Neural crest cell (in vitro differentiated cells): ENCODE data around the gene DNAI4. TPM values are rescaled to one million over a fixed set of nuclear protein-coding genes. Genes with fewer than 3 reads are reported as not detected.
"Not testable (repeated sequence)": the region's sequence is repeated elsewhere in the genome, so short reads cannot be mapped to it uniquely, and the experiment has no call there.

Experiments
- DNase-seq: peaks from one replicate; pipeline ENCODE4 v3.0.0; 2021; ENCODE audit warnings: low read depth, mixed read lengths, low spot score
- H3K27ac Mint-ChIP-seq: one replicate; pipeline ENCODE4 v1.8.0; 2021; ENCODE audit warnings: mild to moderate bottlenecking, mixed read lengths; ENCODE audit not compliant: unreplicated experiment
- H3K27me3 Mint-ChIP-seq: 2 replicates; pipeline ENCODE4 v1.8.0; 2021; ENCODE audit warnings: low read depth, mild to moderate bottlenecking, mixed read lengths
- H3K36me3 Mint-ChIP-seq: 2 replicates; pipeline ENCODE4 v1.8.0; 2021; ENCODE audit warnings: low read depth, mild to moderate bottlenecking, mixed read lengths
- H3K4me1 Mint-ChIP-seq: 2 replicates; pipeline ENCODE4 v1.8.0; 2021; ENCODE audit warnings: mixed read lengths
- H3K4me3 Mint-ChIP-seq: one replicate; pipeline ENCODE4 v1.8.0; 2021; ENCODE audit warnings: mild to moderate bottlenecking, mixed read lengths
- H3K9me3 Mint-ChIP-seq: 2 replicates; pipeline ENCODE4 v1.8.0; 2021; ENCODE audit warnings: mixed read lengths
- total RNA-seq: library from RNA; stranded (reverse); gene quantifications from 2 replicates; pipeline ENCODE4 v1.2.1, GENCODE V29; 2021
- TF ChIP-seq, protein P1 (sequence below): fragments of 200-600 bp; sonication (generic); conservative IDR thresholded peaks from 2 replicates; pipeline ENCODE4 v1.5.0; 2021; ENCODE audit warnings: antibody characterized with exemption, mild to moderate bottlenecking

Gene DNAI4
- total RNA-seq, 1 donor from 2014 or later, result 8.0 TPM

DNA sequence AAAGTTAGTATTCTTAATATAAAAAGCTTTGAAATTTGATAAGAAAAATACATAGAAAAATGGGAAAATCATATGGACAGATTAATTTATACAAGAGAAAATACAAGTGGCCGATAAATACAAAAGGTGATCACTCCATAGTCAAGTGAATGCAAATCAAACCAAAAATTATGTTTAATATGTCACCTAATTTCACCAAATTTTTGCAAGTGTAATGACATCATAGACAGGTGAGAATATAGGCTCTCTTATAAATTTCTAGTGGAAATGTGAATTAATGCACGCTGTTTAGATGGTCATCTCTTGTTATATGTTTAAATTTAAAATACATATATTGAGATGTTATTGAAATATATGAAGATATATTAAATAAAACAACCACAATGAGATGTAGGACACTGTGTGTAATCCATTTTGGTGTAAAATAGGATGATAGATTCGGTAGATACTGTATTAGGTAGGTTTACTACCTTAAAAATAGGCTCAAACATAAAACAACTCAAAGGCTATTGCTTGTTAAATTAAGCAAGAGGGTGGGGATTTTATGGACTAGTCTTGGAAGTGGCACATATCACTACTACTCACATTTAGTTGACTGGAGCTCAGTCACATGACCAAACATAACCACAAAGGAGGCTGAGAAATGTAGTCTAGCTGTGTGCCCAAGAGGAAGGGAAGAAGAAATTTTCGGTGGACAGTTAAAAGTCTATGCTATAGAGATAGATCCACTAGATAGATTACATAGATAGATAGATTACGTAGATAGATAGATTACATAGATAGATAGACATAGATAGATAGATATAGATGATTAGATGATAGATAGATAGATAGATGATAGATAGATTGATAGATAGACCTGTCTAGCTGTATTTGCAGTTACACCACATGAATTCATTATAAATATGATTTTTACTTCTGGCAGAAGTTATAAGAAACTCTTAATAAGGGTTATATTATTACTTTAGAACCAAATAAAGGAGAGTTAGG is 132.7 kb downstream of the DNAI4 start:
- H3K9me3 Mint-ChIP-seq, result no peaks in the 10 kb centered on the region
- TF ChIP-seq, protein P1, sequence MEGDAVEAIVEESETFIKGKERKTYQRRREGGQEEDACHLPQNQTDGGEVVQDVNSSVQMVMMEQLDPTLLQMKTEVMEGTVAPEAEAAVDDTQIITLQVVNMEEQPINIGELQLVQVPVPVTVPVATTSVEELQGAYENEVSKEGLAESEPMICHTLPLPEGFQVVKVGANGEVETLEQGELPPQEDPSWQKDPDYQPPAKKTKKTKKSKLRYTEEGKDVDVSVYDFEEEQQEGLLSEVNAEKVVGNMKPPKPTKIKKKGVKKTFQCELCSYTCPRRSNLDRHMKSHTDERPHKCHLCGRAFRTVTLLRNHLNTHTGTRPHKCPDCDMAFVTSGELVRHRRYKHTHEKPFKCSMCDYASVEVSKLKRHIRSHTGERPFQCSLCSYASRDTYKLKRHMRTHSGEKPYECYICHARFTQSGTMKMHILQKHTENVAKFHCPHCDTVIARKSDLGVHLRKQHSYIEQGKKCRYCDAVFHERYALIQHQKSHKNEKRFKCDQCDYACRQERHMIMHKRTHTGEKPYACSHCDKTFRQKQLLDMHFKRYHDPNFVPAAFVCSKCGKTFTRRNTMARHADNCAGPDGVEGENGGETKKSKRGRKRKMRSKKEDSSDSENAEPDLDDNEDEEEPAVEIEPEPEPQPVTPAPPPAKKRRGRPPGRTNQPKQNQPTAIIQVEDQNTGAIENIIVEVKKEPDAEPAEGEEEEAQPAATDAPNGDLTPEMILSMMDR, result no peak
- H3K36me3 Mint-ChIP-seq, result no peaks in the 10 kb centered on the region

DNA sequence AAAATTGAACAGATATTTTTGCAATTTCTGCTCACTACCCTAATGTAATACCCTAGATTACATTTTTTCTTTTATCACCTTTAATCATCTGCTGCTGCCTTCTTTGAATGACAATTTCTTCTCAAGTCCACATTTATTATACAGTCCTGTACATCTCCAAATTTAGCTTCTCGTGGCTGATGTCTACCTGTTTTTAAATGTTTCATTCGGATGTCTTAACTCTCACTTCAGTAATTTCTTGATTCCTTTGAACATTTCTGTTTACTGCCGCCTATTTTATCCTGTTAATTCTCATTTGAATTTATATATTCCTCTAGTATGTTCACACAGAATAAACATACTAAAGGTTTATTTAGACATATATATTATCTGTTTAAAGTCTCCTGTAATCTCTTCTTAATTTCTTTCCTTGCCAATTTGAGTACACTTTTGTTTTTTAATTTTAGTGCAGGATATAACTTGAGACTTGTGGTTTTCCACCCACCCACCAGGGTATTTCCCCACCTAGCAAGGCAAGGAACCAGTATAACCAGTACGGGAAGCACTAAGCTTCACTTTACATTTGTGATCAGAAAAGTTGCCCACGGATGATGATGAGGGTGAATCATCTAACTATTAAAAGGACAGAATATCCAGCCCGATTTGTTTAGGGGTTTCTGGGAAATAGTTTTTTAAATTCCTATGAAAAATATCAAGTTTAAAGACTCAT is 136.3 kb downstream of the DNAI4 start:
- H3K4me1 Mint-ChIP-seq, result no peaks in the 10 kb centered on the region
- no peak overlapping the region for H3K27ac Mint-ChIP-seq
- peaks cover 2% of the 10 kb centered on the region for H3K9me3 Mint-ChIP-seq
- H3K4me3 Mint-ChIP-seq, result no peak overlapping the region
- DNase-seq, result no peak
- H3K36me3 Mint-ChIP-seq, result no peaks in the 10 kb centered on the region
- TF ChIP-seq, protein P1, result no peak
- H3K27me3 Mint-ChIP-seq, result no peaks in the 10 kb centered on the region

More for the DNA sequence above, 132.7 kb downstream of the DNAI4 start:
- Mint-ChIP-seq H3K27ac (no peak overlapping the region), H3K4me3 (no peak overlapping the region), H3K4me1 (no peaks in the 10 kb centered on the region), H3K27me3 (no peaks in the 10 kb centered on the region)
- DNase-seq, result no peak

DNA sequence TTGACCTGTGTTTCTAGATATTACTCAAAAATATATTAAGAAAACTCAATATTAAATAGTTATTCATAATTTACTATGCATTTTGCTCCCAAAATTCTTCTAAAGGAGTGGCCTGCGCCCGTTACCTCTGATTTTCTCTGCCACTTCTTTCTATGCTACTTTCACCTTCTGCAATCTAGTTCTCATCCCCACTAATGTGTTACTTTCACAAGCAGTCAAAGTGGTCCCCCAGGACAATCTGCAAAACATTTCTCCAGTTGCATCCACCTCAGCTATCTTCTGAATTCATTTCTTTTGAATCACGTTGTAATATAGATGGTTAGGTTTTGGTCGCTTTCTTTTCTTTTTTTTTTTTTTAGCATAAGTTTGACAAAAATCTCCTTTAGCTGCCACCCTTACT is 137.0 kb downstream of the DNAI4 start:
- Mint-ChIP-seq H3K27ac (no peak overlapping the region), H3K27me3 (no peaks in the 10 kb centered on the region), H3K4me1 (no peaks in the 10 kb centered on the region), H3K4me3 (no peak overlapping the region), H3K36me3 (no peaks in the 10 kb centered on the region), H3K9me3 (peaks cover 2% of the 10 kb centered on the region)
- DNase-seq, result no peak
- TF ChIP-seq, protein P1, result no peak

DNA sequence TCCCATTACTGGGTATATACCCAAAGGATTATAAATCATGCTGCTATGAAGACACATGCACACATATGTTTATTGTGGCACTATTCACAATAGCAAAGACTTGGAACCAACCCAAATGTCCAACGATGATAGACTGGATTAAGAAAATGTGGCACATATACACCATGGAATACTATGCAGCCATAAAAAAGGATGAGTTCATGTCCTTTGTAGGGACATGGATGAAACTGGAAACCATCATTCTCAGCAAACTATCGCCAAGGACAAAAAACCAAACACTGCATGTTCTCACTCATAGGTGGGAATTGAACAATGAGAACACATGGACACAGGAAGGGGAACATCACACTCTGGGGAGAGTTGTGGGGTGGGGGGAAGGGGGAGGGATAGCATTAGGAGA is 138.9 kb downstream of the DNAI4 start:
- not testable (repeated sequence) for H3K36me3 Mint-ChIP-seq, H3K27me3 Mint-ChIP-seq, H3K4me1 Mint-ChIP-seq, H3K4me3 Mint-ChIP-seq, DNase-seq, H3K27ac Mint-ChIP-seq, H3K9me3 Mint-ChIP-seq

DNA sequence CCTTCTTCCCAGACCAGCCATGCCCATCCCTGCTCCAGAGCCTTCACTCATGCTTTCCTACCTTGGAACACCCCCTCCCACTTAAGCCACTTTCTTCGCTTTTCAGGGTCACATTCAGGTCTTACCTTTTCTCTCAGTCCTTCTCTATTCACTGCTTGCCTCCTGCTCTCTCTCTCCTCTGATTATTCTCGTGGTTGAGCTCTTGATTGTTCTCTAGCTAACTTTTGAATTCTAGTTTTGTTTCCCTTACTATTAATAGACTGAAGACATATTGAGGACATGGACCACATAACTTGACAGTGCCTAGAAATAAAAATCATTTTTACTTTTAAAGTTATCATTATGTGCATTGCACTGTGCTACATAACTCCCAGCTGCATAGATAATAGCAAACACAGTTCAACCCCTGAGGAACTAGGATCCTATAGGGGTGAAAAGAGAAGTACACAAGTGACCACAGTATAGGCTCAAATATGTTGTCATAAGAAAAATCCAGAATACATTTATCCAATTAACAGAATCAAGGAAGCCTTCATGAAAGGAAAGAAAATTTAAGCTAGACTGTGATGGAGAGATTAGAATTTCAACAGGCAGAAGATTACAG is 145.1 kb downstream of the DNAI4 start:
- no peak overlapping the region for H3K27ac Mint-ChIP-seq
- H3K27me3 Mint-ChIP-seq, result no peaks in the 10 kb centered on the region
- H3K36me3 Mint-ChIP-seq, result peaks cover 4% of the 10 kb centered on the region
- TF ChIP-seq, protein P1, result no peak
- no peak overlapping the region for H3K4me3 Mint-ChIP-seq
- H3K4me1 Mint-ChIP-seq, result no peaks in the 10 kb centered on the region
- H3K9me3 Mint-ChIP-seq, result peaks cover 6% of the 10 kb centered on the region
- no peak for DNase-seq
